GM12891 (cell line): ENCODE data around the gene ME3.

Experiments
- POLR2AphosphoS5 ChIP-seq: IDR thresholded peaks from 2 replicates; pipeline ENCODE4 v1.6.1; 2011; ENCODE audit warnings: low read depth, low read length, control low read depth
- TAF1 ChIP-seq: IDR thresholded peaks from 2 replicates; pipeline ENCODE4 v1.6.1; 2011; ENCODE audit warnings: low read depth, low read length, control low read depth

GRCh38 chr11:86506235-86506634, 166.2 kb downstream of the ME3 start:
- TF ChIP-seq POLR2AphosphoS5 (no peak), TAF1 (no peak)
